ENCODE results near the gene EEFSEC.

- TF ChIP-seq CTCF (conservative IDR thresholded peaks at IDR 0.05) (no peak), EZH2 (IDR thresholded peaks at IDR 0.05; ENCODE audit: low read depth) (no peak)
Measured at GRCh38 chr3:128330214-128330842, 177.0 kb downstream of the EEFSEC start.
